M059J (cell line): Measurements from ENCODE around the gene C1QTNF1. TPM values are rescaled to one million over a fixed set of nuclear protein-coding genes. Genes with fewer than 3 reads are reported as not detected.

ENCODE experiments used
- DNase-seq: peaks from one replicate; pipeline ENCODE4 v3.0.0-alpha.2; 2012; ENCODE audit warnings: low read depth
- total RNA-seq: library from RNA; depleted of rRNA; stranded (reverse); fragments of >200 nt; shearing (Covaris generic); gene quantifications from 2 replicates; pipeline ENCODE4 v1.2.3, GENCODE V29; 2014

Gene C1QTNF1
- total RNA-seq, 1 experiment from 2014 or later: 7.0 TPM

- DNase-seq: no peak
Measured at GRCh38 chr17:79079421-79080200, 55.6 kb downstream of the C1QTNF1 start.

GRCh38 chr17:79080349-79080748 is 56.4 kb downstream of the C1QTNF1 start:
- no peak for DNase-seq

- DNase-seq: no peak
Measured at GRCh38 chr17:79080761-79081290, 56.9 kb downstream of the C1QTNF1 start.

- no peak for DNase-seq
Measured at GRCh38 chr17:79081571-79082276, 57.8 kb downstream of the C1QTNF1 start.

- DNase-seq: peak; percentile 24
Measured at GRCh38 chr17:79082311-79083190, 58.6 kb downstream of the C1QTNF1 start.

- no peak for DNase-seq
Measured at GRCh38 chr17:79083191-79083971, 59.4 kb downstream of the C1QTNF1 start.

- no peak for DNase-seq
Measured at GRCh38 chr17:79084291-79085153, 60.6 kb downstream of the C1QTNF1 start.

- no peak for DNase-seq
Measured at GRCh38 chr17:79085154-79085920, 61.4 kb downstream of the C1QTNF1 start.

GRCh38 chr17:79085921-79086551 is 62.1 kb downstream of the C1QTNF1 start:
- no peak for DNase-seq

- no peak for DNase-seq
Measured at GRCh38 chr17:79086609-79087427, 62.8 kb downstream of the C1QTNF1 start.

GRCh38 chr17:79087428-79088143 is 63.6 kb downstream of the C1QTNF1 start:
- DNase-seq: peak; percentile 50

- DNase-seq: no peak
Measured at GRCh38 chr17:79088247-79088996, 64.5 kb downstream of the C1QTNF1 start.

- no peak for DNase-seq
Measured at GRCh38 chr17:79088997-79089328, 65.0 kb downstream of the C1QTNF1 start.

- DNase-seq: peak; percentile 38
Measured at GRCh38 chr17:79089720-79090442, 65.9 kb downstream of the C1QTNF1 start.

GRCh38 chr17:79090443-79091225 is 66.7 kb downstream of the C1QTNF1 start:
- no peak for DNase-seq
